K562 (cell line): ENCODE results near the gene SIRT5.

Source experiments
- ARNT ChIP-seq, 2 experiments: fragments of 450-650 bp; IDR thresholded peaks; 2 replicates each; pipeline ENCODE4 v1.6.1; 2016; ENCODE audit warnings: mild to moderate bottlenecking in 1 of 2
- CEBPG ChIP-seq, 3 experiments: fragments of 200-800 bp in 1 of 3; sonication (Bioruptor generic) in 1 of 3; sonication (generic) in 1 of 3; formaldehyde crosslinking in 1 of 3; IDR thresholded peaks in 2 of 3; conservative IDR thresholded peaks in 1 of 3; 2 replicates each; pipeline versions ENCODE4 v1.6.1 to v1.8.0; 2016 to 2022; ENCODE audit warnings: missing compliant biosample characterization in 2 of 3, missing genetic modification characterization in 2 of 3, mild to moderate bottlenecking in 1 of 3, missing genetic modification reagents in 1 of 3
- CHD7 ChIP-seq: fragments of 200-600 bp; sonication (generic); IDR thresholded peaks from one replicate; pipeline ENCODE4 v1.6.1; 2012; ENCODE audit warnings: mild to moderate bottlenecking, low read depth, low read length, inconsistent platforms
- GABPA ChIP-seq: fragments of 200-800 bp; sonication (Bioruptor generic); conservative IDR thresholded peaks from 2 replicates; pipeline ENCODE4 v1.6.1; 2016; ENCODE audit warnings: low read depth, missing genetic modification characterization, missing compliant biosample characterization
- KDM1A ChIP-seq, 2 experiments: fragments of 450-650 bp; IDR thresholded peaks; 2 replicates each; pipeline ENCODE4 v1.6.1; 2016; ENCODE audit warnings: mild to moderate bottlenecking in 2 of 2
- NFIC ChIP-seq: fragments of 450-650 bp; IDR thresholded peaks from 2 replicates; pipeline ENCODE4 v1.6.1; 2017; ENCODE audit warnings: mild to moderate bottlenecking, inconsistent platforms
- POLR2AphosphoS5 ChIP-seq: IDR thresholded peaks from 2 replicates; pipeline ENCODE4 v1.6.1; 2011; ENCODE audit warnings: mild to moderate bottlenecking, low read depth, low read length, moderate library complexity; ENCODE audit not compliant: control insufficient read depth, insufficient read depth
- RBM39 ChIP-seq: fragments of 200-400 bp; formaldehyde crosslinking; optimal IDR thresholded peaks from 2 replicates; pipeline ENCODE3; 2018; ENCODE audit warnings: low read depth, low read length
- TCF3 ChIP-seq: sonication (generic); formaldehyde crosslinking; IDR thresholded peaks from 2 replicates; pipeline ENCODE4 v1.4.0; 2020; ENCODE audit warnings: mild to moderate bottlenecking, missing genetic modification reagents
- ZFX ChIP-seq: sonication (generic); formaldehyde crosslinking; IDR thresholded peaks from 2 replicates; pipeline ENCODE4 v1.8.0; 2022; ENCODE audit warnings: mild to moderate bottlenecking, missing genetic modification reagents, moderate library complexity
- ZZZ3 ChIP-seq: fragments of 450-650 bp; IDR thresholded peaks from 2 replicates; pipeline ENCODE4 v1.6.1; 2016; ENCODE audit warnings: antibody characterized with exemption, mild to moderate bottlenecking, moderate library complexity

DNA sequence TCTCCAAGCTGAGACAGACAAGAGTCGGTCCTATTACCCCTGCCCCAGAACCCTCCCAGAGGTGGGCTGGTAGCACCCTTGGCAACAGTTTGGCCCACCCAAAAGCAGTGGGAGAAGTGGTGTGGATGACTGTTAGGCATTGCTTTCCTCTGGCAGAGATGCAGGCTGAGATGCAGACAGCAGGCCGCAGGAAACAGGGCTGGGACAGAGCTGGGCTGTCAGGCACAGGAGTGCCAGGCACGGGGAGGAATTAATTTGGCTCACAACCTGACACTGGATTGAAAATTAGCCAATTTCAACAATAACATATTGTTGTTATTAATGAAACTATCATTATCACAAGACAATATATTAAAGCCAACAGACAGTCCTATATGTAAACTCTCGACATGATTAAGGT, 15.7 kb upstream of the SIRT5 start:
- no peak for TF ChIP-seq NFIC
- TF ChIP-seq ZFX = no peak
- no peak for TF ChIP-seq POLR2AphosphoS5
- no peak for TF ChIP-seq ARNT (IDR thresholded peaks at IDR 0.05)
- no peak for TF ChIP-seq KDM1A (IDR thresholded peaks at IDR 0.05)
- no peak for TF ChIP-seq GABPA (tag)
- no peak for TF ChIP-seq CEBPG (CRISPR knock-in tag; IDR thresholded peaks at IDR 0.05)
- no peak for TF ChIP-seq CEBPG (tag; conservative IDR thresholded peaks at IDR 0.05 in 1 of 2, IDR thresholded peaks at IDR 0.05 in 1 of 2)
- TF ChIP-seq ZZZ3 = no peak
- TF ChIP-seq TCF3 (CRISPR knock-in tag) = no peak
- no peak for TF ChIP-seq RBM39
- no peak for TF ChIP-seq CHD7
